IPS-18c (cell line): Measurements from ENCODE around the gene REP15.
"Not testable (repeated sequence)": the region's sequence is repeated elsewhere in the genome, so short reads cannot be mapped to it uniquely, and the experiment has no call there.

Experiments used
- H3K4me3 ChIP-seq: 2 replicates; pipeline ENCODE4 v1.7.0; 2013; ENCODE audit warnings: low read depth, mild to moderate bottlenecking, low read length, moderate library complexity; ENCODE audit not compliant: insufficient read depth
- H3K9me3 ChIP-seq: one replicate; pipeline ENCODE4 v1.6.1; 2013; ENCODE audit warnings: mild to moderate bottlenecking, low read length, moderate library complexity; ENCODE audit not compliant: control insufficient read depth, insufficient read depth

REP15 gene, protein sequence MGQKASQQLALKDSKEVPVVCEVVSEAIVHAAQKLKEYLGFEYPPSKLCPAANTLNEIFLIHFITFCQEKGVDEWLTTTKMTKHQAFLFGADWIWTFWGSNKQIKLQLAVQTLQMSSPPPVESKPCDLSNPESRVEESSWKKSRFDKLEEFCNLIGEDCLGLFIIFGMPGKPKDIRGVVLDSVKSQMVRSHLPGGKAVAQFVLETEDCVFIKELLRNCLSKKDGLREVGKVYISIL

DNA sequence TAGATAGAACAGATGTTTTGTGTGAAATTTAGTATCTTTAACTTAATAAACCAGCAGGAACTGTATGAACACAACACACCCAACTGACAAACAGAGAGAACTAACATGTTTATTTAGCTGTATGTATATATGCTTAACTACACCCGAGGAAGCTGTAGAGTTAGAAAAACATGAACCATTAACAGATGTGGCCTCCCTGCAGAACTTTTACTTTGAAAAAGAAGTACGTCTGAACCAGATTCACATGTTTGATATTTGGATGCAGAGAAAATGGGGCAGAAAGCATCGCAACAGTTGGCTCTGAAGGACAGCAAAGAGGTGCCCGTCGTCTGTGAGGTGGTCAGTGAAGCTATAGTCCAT is at the start of gene REP15:
Gene REP15 (plus strand): TSS at position 155 of the 360 bp plus-strand sequence. CDS start 116 bp downstream, at position 271.
- H3K4me3 ChIP-seq, result no peak within 1 kb of the TSS
- H3K9me3 ChIP-seq, result peaks cover 2% of the 10 kb centered on the region

DNA sequence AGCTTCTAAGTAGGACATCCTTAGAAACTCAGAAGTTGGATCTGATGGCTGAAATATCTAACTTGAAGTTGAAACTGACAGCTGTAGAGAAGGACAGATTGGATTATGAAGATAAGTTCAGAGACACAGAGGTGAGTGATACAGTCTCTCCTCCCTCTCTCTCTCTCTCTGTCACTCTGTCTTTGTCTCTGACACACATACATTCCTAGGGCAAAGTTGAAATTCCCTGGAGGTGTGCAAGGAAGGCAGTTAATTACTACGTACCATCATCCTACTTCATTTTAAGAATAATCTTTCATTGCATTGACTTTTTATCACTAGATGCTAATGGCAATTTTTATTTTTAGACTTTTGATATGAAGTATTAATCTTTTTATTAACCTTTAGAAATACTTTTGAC is 46.2 kb upstream of the REP15 start:
- no peak overlapping the region for H3K4me3 ChIP-seq

DNA sequence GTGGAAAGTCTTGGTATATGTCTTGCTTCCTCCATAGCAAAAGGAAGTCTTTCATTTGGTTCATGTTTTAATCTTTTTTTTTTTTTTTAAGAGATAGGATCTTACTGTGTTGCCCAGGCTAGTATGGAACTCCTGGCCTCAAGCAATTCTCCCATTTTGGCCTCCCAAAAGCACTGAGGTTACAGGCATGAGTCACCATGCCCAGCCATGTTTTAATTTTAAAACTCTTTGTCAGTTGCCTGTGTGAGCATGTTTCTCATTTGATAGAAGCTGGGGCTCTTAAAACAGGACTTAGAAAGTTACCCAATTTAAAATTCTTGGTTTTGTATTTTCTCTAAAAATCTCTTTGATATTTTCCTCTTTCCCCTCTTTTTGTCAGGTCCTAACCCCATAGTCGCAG is 45.0 kb upstream of the REP15 start:
- Histone ChIP-seq H3K4me3 (no peak overlapping the region), H3K9me3 (no peaks in the 10 kb centered on the region)

More for the DNA sequence above, 46.2 kb upstream of the REP15 start:
- H3K9me3 ChIP-seq, result no peaks in the 10 kb centered on the region

DNA sequence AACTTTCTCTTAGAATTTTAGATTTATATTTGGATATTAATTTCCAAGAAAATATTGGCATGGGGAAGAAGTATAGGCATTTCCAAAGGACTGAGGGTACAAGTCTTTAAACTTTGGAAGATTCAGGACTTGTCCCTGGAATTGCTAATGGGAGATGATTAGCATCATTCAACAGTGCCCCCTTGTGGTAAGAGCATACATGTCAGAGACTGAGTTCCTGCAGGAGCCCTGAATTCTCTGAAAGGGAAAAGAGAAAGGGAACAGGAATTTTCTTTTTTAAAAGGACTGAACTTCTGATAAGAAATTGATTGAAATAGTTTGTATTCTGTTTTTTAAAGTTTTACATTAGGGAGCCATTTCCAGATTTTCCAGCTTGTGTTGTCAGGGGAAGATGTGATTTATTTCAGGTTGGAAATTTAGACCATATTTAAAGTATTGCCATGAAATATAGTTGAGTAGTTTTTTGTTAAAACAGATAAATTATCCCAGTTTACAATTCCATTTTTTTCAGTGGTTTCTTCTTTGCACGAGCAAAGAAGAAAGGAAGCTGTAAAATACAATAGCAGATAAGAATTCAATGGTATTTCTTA is 44.0 kb upstream of the REP15 start:
- H3K9me3 ChIP-seq, result no peaks in the 10 kb centered on the region
- no peak overlapping the region for H3K4me3 ChIP-seq

DNA sequence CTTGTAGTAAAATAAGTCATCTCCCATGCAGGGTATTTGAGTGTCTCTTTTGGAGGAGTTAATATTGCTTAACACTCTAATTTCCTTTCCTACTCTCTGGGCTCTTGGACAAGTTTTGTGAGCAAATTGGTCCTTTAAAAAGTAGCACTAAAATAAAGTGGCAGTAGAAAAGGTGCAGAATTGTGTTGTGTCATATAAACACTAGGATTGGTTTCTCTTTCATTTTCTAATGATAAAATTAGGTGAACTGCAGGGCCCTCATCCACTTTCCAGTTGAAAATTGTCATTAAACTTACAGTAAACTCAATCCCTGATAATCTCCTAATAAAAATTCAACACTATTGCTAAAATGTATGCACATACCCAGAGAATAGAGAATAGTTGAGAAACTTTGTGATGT is 42.6 kb upstream of the REP15 start:
- H3K9me3 ChIP-seq, result no peaks in the 10 kb centered on the region
- H3K4me3 ChIP-seq, result no peak overlapping the region

- H3K9me3 ChIP-seq, H3K4me3 ChIP-seq: not testable (repeated sequence)
Measured at GRCh38 chr12:27655476-27655875, 40.8 kb upstream of the REP15 start.

DNA sequence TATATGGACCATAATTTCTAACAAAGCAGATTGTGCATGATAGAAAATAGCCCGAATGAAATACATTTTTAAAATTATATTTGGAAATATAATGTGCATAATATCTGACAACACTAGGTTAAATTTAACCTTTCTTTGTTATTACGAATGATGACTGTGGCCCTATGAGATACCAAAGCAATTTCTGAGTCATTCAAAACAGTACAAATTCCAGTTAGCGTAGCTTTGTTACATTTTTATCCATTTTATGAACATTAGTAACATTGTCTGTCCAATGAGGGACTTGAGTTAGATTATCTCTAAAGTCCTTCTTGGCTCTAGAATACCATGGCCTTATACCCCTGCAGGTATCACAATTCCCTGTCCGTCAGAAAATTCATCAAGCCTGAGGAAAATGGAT is 39.0 kb upstream of the REP15 start:
- H3K4me3 ChIP-seq, result no peak overlapping the region
- no peaks in the 10 kb centered on the region for H3K9me3 ChIP-seq

- Histone ChIP-seq H3K4me3 (no peak overlapping the region), H3K9me3 (no peaks in the 10 kb centered on the region)
Measured at GRCh38 chr12:27665704-27666103, 30.5 kb upstream of the REP15 start.

- no peaks in the 10 kb centered on the region for H3K9me3 ChIP-seq
Measured at GRCh38 chr12:27666510-27666909, 29.7 kb upstream of the REP15 start.

DNA sequence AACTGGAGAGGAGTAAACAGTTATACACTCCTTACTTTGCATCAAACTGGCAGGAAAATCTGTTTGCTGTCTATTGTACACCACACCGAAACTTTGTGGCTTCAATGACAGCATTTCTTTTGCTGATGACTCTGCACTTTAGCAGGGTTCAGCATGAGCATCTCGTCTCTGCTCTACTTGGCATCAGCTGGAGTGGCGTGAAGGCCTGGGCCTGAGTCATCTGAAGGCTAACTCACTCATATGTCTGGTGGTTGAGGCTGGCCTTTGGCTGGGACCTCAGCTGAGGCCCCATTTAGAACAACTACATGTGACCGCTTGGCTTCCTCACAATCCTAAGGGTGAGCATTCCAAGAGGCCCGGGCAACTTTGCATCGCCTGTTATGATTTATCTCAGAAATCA is 28.7 kb upstream of the REP15 start:
- Histone ChIP-seq H3K4me3 (no peak overlapping the region), H3K9me3 (no peaks in the 10 kb centered on the region)

More at GRCh38 chr12:27666510-27666909, 29.7 kb upstream of the REP15 start:
- no peak overlapping the region for H3K4me3 ChIP-seq

- Histone ChIP-seq H3K9me3 (no peaks in the 10 kb centered on the region), H3K4me3 (no peak overlapping the region)
Measured at GRCh38 chr12:27672051-27672450, 24.2 kb upstream of the REP15 start.

DNA sequence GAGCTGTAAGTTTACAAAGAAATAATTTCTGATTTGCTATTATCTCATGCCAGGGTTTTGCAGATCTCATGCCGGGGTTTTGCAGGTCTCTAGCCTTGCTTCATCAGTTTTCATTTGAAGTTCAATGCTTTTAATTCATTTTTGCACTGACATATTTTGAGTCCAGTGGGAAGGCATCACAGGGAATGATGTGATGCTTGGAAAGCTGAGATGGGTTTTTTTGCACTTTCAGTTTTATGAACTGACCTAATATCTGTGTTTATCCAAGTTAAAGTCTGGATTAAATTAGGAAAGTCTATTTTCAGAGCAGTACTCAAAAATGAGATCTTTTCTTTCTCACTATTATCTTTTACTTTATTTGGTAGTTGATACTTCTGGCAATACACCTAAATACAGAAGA is 23.6 kb upstream of the REP15 start:
- no peaks in the 10 kb centered on the region for H3K9me3 ChIP-seq

GRCh38 chr12:27673101-27673718 is 23.0 kb upstream of the REP15 start:
- H3K4me3 ChIP-seq, result no peak overlapping the region
- no peaks in the 10 kb centered on the region for H3K9me3 ChIP-seq

More for the DNA sequence above, 23.6 kb upstream of the REP15 start:
- no peak overlapping the region for H3K4me3 ChIP-seq

DNA sequence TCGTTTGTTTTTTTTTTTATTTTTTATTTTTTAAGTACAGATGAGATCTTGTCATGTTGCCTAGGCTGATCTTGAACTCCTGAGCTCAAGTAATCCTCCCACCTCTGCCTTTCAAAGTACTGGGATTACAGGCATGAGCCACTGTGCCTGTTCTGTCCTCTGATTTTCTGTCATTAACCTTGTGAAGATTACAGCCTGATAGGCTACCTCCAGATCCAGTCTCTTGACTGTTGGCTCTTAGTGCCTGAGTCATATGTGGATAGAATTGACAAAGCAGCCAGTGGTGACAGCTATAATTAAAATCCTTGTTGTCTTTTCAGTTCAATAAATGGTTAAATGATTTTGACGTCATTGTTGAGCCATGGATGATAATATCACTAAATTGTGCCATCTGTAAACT is 21.3 kb upstream of the REP15 start:
- Histone ChIP-seq H3K9me3 (no peaks in the 10 kb centered on the region), H3K4me3 (no peak overlapping the region)

DNA sequence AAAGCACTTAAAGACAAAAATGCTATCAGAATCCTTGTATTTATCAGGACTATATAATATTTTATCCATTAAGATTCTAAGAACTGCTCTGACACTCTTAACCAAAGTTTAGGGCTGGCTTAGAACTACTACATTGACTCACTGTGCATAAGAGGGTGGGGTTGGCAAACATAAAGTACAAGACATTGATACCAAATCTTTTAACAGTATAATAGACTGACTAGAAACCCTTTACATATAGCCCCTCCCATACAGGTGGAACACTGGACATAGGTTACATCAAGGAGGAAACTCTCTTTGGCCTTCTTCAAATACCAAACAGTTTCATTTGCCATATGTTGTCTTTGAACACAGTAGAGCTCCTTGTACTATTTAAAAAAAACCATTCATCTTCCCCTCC is 15.6 kb upstream of the REP15 start:
- H3K9me3 ChIP-seq, result no peaks in the 10 kb centered on the region

DNA sequence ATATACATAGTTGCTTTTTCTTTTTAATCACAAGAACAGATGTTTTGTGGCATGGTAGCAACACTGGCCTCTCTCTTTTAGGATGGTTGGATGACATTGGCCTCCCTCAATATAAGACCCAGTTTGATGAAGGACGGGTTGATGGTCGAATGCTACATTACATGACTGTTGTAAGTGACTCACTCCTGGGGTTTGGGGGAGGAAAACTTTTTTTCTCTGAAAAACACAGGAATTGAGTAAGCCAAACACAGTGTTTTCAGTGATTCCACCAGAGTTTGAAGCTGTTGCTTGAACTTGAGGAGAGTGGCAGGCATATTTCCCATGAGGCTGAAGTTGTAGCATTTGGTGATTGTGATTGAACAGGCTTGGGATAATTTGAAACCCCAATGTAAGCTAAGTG is 13.7 kb upstream of the REP15 start:
- Histone ChIP-seq H3K9me3 (no peaks in the 10 kb centered on the region), H3K4me3 (no peak overlapping the region)

More for the DNA sequence above, 15.6 kb upstream of the REP15 start:
- no peak overlapping the region for H3K4me3 ChIP-seq

DNA sequence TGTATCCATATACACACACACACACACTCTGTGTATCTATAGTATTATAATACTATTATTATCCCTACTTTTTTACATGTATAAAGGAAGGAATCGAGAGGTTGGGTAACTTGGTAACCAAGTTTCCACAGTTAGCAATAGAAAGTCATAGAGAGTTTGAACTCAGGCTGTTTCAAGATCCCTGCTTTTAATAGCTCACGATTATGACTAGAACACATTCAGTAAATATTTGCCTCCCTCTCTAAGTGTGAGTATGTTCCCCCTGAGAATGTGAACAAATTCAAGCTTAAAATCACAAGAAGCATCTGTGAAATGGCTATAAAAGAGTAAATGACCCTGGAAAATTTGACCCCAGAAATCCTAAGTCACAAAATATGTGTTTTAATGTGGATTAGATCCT is 11.0 kb upstream of the REP15 start:
- no peak overlapping the region for H3K4me3 ChIP-seq
- no peaks in the 10 kb centered on the region for H3K9me3 ChIP-seq

GRCh38 chr12:27686147-27686546 is 10.1 kb upstream of the REP15 start:
- no peaks in the 10 kb centered on the region for H3K9me3 ChIP-seq
- H3K4me3 ChIP-seq, result no peak overlapping the region
